ENCODE results near the gene GFY.
"Not testable (repeated sequence)": the region's sequence is repeated elsewhere in the genome, so short reads cannot be mapped to it uniquely, and the experiment has no call there.

GFY gene

DNA sequence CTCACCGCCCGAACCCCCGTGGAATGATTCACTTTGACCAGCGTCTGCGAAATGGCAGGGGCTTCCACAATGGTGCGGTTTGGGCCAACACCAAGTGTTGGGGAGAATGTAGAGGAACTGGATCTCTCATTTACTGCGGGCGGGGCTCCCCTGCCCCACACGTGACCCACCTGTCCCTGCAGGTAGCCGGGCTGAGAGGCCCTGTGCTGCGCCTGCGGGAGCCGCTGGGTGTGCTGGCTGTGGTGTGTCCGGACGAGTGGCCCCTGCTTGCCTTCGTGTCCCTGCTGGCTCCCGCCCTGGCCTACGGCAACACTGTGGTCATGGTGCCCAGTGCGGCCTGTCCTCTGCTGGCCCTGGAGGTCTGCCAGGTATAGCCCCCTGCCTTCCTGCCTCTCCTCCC is 43.0 kb downstream of the GFY start:
- in situ Hi-C loops (cut with MboI; ENCODE audit: low sequenced_read_pairs), result no loop called here

DNA sequence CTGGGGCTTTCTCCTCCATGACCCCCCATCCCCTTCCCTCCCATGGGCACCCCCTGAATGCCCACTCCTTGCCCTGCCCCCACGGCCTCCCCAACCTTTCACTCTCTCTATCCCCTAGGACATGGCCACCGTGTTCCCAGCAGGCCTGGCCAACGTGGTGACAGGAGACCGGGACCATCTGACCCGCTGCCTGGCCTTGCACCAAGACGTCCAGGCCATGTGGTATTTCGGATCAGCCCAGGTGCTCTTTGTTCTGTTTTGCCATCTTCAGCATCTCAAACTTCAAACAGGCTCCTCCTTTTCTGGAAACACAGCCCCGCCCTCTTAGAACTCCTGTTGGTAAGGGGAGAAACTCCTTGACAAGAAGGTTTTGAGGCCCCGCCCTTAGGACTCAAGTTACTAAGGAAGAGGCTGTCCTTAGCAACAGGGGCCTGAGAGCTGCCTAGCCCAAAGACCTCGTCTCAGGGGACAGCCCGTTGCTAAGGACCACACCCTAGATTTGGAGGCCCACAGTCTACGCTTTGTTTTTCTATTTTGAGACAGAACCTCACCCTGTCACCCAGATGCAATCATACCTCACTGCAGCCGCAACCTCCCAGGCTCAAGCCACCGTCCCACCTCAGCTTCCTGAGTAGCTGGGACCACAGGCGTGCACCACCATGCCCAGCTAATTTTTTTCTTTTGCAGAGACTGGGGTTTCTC is 43.7 kb downstream of the GFY start:
- in situ Hi-C loops (cut with MboI; ENCODE audit: low sequenced_read_pairs), result no loop called here

DNA sequence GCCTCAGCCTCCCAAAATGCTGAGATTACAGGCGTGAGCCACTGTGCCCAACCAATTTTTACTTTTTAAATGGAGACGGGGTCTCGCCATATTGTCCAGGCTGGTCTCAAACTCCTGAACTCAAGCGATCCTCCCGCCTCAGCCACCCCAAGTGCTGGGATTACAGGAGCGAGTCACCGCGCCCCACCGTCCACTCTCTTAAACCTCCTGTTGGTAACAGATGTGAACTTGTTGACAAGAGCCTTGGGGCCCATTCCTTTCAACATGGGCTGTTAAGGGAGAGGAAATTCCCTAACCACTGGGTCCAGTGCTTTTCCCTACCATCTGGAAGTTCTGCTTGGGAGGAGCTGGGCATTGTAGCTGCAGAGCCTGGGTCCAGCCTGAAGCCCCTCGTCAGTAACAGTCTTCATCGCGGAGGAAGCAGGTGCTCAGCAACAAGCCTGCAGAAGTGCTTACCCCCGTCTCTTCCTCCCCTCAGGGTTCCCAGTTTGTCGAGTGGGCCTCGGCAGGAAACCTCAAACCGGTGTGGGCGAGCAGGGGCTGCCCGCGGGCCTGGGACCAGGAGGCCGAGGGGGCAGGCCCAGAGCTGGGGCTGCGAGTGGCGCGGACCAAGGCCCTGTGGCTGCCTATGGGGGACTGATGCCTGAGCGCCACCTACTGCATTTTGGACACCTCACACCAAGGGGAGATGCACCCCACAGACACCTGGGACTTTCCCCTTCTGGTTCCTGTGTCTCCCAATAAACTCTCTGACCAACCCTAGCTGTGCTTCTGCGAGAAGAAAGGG is 44.8 kb downstream of the GFY start:
- in situ Hi-C loops (cut with MboI; ENCODE audit: low sequenced_read_pairs), result no loop called here

DNA sequence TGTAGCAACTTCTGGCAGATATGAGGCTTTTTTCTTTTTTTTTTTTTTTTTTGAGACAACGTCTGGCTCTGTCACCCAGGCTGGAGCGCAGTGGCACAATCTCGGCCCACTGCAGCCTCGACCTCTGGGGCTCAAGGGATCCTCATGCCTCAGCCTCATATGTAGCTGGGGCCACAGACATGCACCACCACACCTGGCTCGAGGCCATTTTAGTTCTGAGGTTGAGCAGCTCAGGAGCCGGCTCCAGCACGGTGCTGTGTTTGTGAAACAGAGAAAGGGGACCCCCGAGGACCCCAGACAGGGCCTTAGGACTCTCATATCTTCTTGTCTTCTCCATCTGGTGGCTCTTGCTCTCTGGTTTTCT is 45.4 kb downstream of the GFY start:
- in situ Hi-C loops (cut with MboI; ENCODE audit: low sequenced_read_pairs), result no loop called here

DNA sequence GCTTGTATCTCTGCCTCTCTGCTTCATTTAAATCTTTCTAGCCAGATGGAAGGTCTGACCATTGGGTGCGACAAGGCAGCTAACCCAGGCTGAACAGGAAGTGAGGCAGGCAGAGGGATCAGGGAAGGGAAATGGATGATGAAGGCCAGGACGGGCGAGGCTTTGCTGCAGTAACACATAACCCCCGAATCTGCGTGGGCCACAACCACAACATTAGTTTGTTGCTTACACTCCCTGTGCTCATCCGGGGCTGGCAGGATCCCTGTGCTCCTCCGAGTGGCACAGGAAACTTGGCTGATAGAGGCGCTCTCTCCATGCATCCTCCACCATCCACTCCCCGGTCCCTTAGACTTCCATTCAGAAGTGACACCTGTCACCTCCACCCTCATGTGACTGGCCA is 47.7 kb downstream of the GFY start:
- in situ Hi-C loops (cut with MboI; ENCODE audit: low sequenced_read_pairs), result no loop called here

DNA sequence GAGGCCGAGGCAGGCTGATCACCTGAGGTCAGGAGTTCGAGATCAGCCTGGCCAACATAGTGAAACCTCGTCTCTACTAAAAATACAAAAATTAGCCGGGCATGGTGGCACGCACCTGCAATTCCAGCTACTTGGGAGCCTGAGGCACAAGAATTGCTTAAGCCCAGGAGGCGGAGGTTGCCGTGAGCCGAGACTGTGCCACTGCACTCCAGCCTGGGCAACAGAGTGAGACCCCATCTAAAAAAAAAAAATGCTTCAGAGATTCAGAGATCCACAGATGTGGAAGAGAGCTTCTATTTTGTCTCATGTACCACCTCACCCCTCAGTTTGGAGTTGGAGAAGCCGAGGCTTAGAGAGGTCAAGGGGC is 48.3 kb downstream of the GFY start:
- in situ Hi-C loops (cut with MboI; ENCODE audit: low sequenced_read_pairs), result not testable (repeated sequence)

DNA sequence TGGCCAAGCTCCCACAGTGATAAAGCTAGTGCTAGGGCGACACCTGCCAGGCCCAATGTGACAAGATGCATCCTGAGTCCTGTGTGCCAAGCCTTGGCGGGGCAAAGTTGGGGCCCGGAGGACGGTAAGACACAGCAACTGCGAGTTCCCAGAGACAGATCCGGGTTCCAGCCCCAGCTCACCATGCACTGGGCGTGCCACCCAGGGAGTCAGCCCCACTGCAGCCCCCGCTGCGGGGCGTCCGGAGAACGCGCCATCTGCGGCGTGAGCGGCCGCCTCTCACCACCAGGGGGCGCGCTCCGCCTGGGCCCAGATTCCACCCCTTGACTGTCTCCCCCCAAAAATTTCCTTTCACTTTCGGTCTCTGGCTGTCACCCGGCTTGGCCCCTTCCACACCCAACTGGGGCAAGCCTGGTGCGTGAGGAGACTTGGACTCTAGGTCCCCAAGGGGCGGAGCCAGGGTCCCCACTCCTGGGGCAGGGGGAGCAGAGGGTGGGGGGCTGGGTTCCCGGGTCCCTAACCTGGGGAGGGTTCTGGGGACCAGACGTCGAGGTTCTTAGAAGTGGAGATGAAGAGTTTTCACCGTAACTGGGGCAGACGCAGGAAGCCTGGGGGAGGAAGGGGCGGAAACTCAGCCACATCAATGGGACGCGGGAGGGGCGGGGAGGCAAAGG is 48.8 kb downstream of the GFY start, which contains the start of gene FLT3LG:
FLT3LG (plus strand) TSS at position 348 of the 674 bp plus-strand sequence. CDS start 425 bp downstream, outside the sequence.
- in situ Hi-C loops (cut with MboI; ENCODE audit: low sequenced_read_pairs), result no loop called here

DNA sequence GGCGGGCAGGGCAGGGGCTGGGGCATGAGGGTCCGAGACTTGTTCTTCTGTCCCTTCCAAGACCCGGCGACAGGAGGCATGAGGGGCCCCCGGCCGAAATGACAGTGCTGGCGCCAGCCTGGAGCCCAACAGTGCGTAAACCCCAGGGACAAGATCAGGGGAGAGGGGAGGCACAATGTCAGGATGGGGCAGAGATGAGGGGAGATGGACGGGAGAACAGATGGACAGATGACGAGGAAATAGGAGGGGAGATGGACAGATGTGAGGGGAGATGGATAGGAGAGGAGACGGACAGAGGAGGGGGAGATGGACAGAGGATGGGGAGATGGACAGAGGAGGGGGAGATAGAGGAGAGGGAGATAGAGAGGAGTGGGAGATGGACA is 49.3 kb downstream of the GFY start:
- in situ Hi-C loops (cut with MboI; ENCODE audit: low sequenced_read_pairs), result no loop called here

DNA sequence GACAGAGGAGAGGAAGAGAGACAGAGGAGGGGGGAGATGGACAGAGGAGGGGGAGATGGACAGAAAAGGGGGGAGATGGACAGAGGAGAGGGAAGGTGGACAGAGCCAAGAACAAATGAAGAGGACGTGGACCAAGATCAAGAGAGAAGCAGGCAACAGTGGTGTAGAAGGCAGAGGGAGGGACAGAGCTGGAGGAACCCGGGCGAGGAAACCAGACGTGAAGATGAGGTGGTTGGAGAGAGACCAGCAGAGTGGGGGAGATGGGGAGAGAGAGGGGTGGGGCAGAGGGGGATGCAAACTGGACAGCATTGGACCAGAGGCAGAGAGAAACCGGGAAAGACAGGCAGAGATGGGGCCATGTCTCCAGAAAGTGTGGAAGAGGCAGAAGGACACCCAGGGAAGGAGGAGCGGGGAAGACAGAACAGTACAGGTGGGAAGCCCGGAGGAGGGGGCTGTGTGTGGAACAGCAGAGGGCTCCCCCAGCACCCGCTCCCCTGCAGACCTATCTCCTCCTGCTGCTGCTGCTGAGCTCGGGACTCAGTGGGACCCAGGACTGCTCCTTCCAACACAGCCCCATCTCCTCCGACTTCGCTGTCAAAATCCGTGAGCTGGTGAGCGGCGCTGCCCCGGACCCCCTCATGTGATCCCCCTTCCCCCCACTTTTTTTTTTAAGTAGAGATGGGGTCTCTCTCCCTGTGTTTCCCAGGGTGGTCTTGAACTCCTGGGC is 50.2 kb downstream of the GFY start:
- in situ Hi-C loops (cut with MboI; ENCODE audit: low sequenced_read_pairs), result no loop called here

DNA sequence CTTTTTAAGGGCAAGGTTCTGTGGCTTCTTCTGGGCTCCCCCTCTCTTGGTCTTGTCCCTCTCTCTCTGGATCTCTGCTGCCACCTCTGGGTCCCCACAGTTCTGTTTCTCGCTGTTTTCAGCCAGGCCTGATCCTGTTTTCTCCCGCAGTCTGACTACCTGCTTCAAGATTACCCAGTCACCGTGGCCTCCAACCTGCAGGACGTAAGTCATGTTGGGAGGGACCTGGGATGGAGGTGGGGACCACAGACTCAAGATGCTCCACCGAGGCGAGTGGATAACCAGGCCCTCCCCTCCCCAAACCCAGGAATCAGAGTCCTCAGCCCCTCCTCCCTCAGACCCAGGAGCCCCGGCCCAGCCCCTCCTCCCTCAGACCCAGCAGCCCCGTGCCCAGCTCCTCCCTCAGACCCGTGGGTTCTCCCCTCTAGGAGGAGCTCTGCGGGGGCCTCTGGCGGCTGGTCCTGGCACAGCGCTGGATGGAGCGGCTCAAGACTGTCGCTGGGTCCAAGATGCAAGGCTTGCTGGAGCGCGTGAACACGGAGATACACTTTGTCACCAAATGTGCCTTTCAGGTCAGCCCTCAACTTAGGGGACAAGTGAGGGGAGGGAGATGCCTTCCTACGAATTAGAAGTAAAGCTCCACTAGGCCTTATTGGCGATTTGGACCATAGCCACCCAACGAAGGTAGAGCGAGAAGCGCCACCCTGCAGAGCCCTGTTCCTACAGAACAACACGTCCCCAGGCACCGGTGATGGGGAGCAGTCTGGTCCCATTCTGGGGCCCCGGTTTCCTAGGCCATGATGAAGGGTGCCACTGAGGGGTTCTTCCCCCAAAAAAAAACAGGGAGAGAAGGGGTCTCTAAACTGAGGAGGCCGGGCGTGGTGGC is 51.0 kb downstream of the GFY start:
- in situ Hi-C loops (cut with MboI; ENCODE audit: low sequenced_read_pairs), result no loop called here
